Endodermal cell (in vitro differentiated cells): ENCODE data around the gene SRGAP3. TPM values are rescaled to one million over a fixed set of nuclear protein-coding genes. Genes with fewer than 3 reads are reported as not detected.

Experiments
- DNase-seq: peaks from one replicate; pipeline ENCODE4 v3.0.0-alpha.2; 2017
- H3K27ac ChIP-seq: 2 replicates; pipeline ENCODE4 v1.5.1; 2013; ENCODE audit warnings: mild to moderate bottlenecking, low read depth, low read length, moderate library complexity
- H3K27me3 ChIP-seq: 2 replicates; pipeline ENCODE4 v1.6.1; 2013; ENCODE audit warnings: mild to moderate bottlenecking, low read length, moderate library complexity; ENCODE audit not compliant: insufficient read depth, control insufficient read depth, poor library complexity, severe bottlenecking
- H3K36me3 ChIP-seq: 2 replicates; pipeline ENCODE4 v1.7.0; 2013; ENCODE audit warnings: mild to moderate bottlenecking, low read length, moderate library complexity; ENCODE audit not compliant: control insufficient read depth, insufficient read depth
- H3K4me1 ChIP-seq: one replicate; pipeline ENCODE4 v1.7.0; 2013; ENCODE audit warnings: low read length; ENCODE audit not compliant: control insufficient read depth, insufficient read depth
- H3K4me3 ChIP-seq: 2 replicates; pipeline ENCODE4 v1.5.1; 2013; ENCODE audit warnings: mild to moderate bottlenecking, low read length, moderate library complexity
- H3K9ac ChIP-seq: 2 replicates; pipeline ENCODE4 v1.6.1; 2013; ENCODE audit warnings: mild to moderate bottlenecking, low read length, moderate library complexity; ENCODE audit not compliant: poor library complexity, severe bottlenecking; ENCODE audit errors: extremely low read depth
- H3K9me3 ChIP-seq: 2 replicates; pipeline ENCODE4 v1.6.1; 2013; ENCODE audit warnings: mild to moderate bottlenecking, low read length, moderate library complexity; ENCODE audit not compliant: control insufficient read depth
- H3K27ac Mint-ChIP-seq: 2 replicates; pipeline ENCODE4 v1.8.0; 2020; ENCODE audit warnings: mixed read lengths
- H3K27me3 Mint-ChIP-seq: 2 replicates; pipeline ENCODE4 v1.8.0; 2021; ENCODE audit warnings: mild to moderate bottlenecking, mixed read lengths; ENCODE audit not compliant: insufficient read depth
- H3K36me3 Mint-ChIP-seq: 2 replicates; pipeline ENCODE4 v1.8.0; 2020; ENCODE audit warnings: low read depth, mixed read lengths
- H3K4me1 Mint-ChIP-seq: 2 replicates; pipeline ENCODE4 v1.8.0; 2020; ENCODE audit warnings: mixed read lengths
- H3K4me3 Mint-ChIP-seq: 2 replicates; pipeline ENCODE4 v1.8.0; 2020; ENCODE audit warnings: mild to moderate bottlenecking, moderate library complexity, mixed read lengths
- H3K9me3 Mint-ChIP-seq: 2 replicates; pipeline ENCODE4 v1.8.0; 2020; ENCODE audit warnings: mild to moderate bottlenecking, mixed read lengths
- WGBS, 2 experiments: methylation state at CpG; one replicate each; pipeline versions ENCODE4 v1.1.5 to v1.1.7; 2013; ENCODE audit warnings: missing lambda C conversion rate in 2 of 2, mixed read lengths in 1 of 2; ENCODE audit not compliant: insufficient coverage in 1 of 2, insufficient read length in 1 of 2; 5-methylcytosine and 5-hydroxymethylcytosine counted together
- total RNA-seq, 2 donors: library from RNA; stranded (reverse); fragmentation: NEBNext Ultra II Directional in 1 of 2; extraction: Animal tissue kit (Norgen Biotek cat#: 25700) in 1 of 2; gene quantifications; 2 replicates in 1 of 2; 3 replicates in 1 of 2; pipeline ENCODE4 v1.2.1, GENCODE V29; 2021
- TF ChIP-seq, protein P1 (sequence below): fragments of 200-600 bp; sonication (generic); conservative IDR thresholded peaks from 2 replicates; pipeline ENCODE4 v1.5.0; 2021; ENCODE audit warnings: antibody characterized with exemption, mild to moderate bottlenecking

SRGAP3 gene
- total RNA-seq, 2 donors from 2014 or later: 5.0 to 8.1 TPM

GRCh38 chr3:9270704-9271103 is 21.3 kb upstream of the SRGAP3 start:
- Mint-ChIP-seq H3K27ac (no peak overlapping the region), H3K27me3 (peaks cover 7% of the 10 kb centered on the region), H3K4me3 (no peak overlapping the region), H3K36me3 (no peaks in the 10 kb centered on the region), H3K4me1 (no peaks in the 10 kb centered on the region), H3K9me3 (peaks cover 1% of the 10 kb centered on the region)
- TF ChIP-seq, protein P1, sequence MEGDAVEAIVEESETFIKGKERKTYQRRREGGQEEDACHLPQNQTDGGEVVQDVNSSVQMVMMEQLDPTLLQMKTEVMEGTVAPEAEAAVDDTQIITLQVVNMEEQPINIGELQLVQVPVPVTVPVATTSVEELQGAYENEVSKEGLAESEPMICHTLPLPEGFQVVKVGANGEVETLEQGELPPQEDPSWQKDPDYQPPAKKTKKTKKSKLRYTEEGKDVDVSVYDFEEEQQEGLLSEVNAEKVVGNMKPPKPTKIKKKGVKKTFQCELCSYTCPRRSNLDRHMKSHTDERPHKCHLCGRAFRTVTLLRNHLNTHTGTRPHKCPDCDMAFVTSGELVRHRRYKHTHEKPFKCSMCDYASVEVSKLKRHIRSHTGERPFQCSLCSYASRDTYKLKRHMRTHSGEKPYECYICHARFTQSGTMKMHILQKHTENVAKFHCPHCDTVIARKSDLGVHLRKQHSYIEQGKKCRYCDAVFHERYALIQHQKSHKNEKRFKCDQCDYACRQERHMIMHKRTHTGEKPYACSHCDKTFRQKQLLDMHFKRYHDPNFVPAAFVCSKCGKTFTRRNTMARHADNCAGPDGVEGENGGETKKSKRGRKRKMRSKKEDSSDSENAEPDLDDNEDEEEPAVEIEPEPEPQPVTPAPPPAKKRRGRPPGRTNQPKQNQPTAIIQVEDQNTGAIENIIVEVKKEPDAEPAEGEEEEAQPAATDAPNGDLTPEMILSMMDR: no peak
- no peaks in the 10 kb centered on the region for H3K36me3 ChIP-seq
- H3K27ac ChIP-seq: no peak overlapping the region
- DNase-seq: no peak
- WGBS, 2 experiments: 93 to 94% methylated on average over 2 to 4 of the region's 4 CpGs
- H3K4me1 ChIP-seq: no peaks in the 10 kb centered on the region
- H3K4me3 ChIP-seq: no peak overlapping the region
- H3K9ac ChIP-seq: no peak overlapping the region
- H3K27me3 ChIP-seq: no peaks in the 10 kb centered on the region
- peaks cover 5% of the 10 kb centered on the region for H3K9me3 ChIP-seq

DNA sequence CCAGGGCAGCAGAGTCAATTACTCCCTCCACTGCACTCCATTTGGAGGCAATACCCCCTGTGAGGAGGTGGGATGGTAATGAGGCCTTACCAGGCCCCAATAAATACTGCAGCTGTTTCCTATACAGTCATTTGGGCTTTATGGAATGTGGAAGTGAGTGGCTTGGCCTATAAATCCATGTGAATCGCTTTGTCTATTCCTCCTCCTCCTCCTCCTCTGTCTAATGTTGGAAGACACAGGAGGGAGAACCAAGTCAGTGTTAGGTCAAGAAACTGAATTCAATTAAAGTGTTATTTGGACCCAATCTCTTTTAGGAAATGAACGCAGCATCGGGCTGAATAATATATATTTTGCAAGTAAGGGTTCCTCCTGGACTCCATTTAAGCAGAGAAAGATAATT is 17.3 kb upstream of the SRGAP3 start:
- no peaks in the 10 kb centered on the region for H3K27me3 Mint-ChIP-seq
- peaks cover 5% of the 10 kb centered on the region for H3K9me3 Mint-ChIP-seq
- no peaks in the 10 kb centered on the region for H3K36me3 Mint-ChIP-seq
- H3K4me3 ChIP-seq: no peak overlapping the region
- no peaks in the 10 kb centered on the region for H3K4me1 ChIP-seq
- no peak overlapping the region for H3K27ac ChIP-seq
- no peaks in the 10 kb centered on the region for H3K36me3 ChIP-seq
- no peak overlapping the region for H3K9ac ChIP-seq
- TF ChIP-seq, protein P1: no peak
- H3K4me1 Mint-ChIP-seq: no peaks in the 10 kb centered on the region
- no peaks in the 10 kb centered on the region for H3K27me3 ChIP-seq
- DNase-seq: no peak
- H3K4me3 Mint-ChIP-seq: no peak overlapping the region
- no peaks in the 10 kb centered on the region for H3K9me3 ChIP-seq
- WGBS, 2 experiments: 92 to 100% methylated on average over 3 of the region's 3 CpGs
- no peak overlapping the region for H3K27ac Mint-ChIP-seq

DNA sequence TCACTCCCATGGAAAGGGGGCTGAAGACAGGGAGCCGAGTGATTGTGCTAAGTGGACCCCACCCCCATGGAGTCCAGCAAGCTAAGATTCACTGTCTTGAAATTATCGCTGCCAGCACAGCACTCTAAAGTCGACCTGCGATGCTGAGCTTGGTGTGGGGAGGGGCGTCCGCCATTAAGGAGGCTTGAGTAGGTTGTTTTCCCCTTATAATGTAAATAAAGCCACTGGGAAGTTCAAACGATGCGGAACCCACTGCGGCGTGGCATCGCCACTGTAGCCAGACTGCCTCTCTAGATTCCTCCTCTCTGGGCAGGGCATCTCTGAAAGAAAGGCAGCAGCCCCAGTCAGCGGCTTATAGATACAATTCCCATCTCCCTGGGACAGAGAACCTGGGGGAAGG is 10.9 kb upstream of the SRGAP3 start:
- no peak overlapping the region for H3K9ac ChIP-seq
- DNase-seq: no peak
- TF ChIP-seq, protein P1: no peak
- H3K27me3 ChIP-seq: no peaks in the 10 kb centered on the region
- no peak overlapping the region for H3K4me3 Mint-ChIP-seq
- no peaks in the 10 kb centered on the region for H3K36me3 Mint-ChIP-seq
- H3K27ac ChIP-seq: no peak overlapping the region
- no peaks in the 10 kb centered on the region for H3K4me1 Mint-ChIP-seq
- no peak overlapping the region for H3K27ac Mint-ChIP-seq
- H3K36me3 ChIP-seq: no peaks in the 10 kb centered on the region
- H3K4me1 ChIP-seq: no peaks in the 10 kb centered on the region
- peaks cover 16% of the 10 kb centered on the region for H3K9me3 Mint-ChIP-seq
- H3K4me3 ChIP-seq: no peak overlapping the region
- 57 to 74% methylated on average over 11 to 12 of the region's 12 CpGs for WGBS, 2 experiments
- H3K27me3 Mint-ChIP-seq: peaks cover 7% of the 10 kb centered on the region
- H3K9me3 ChIP-seq: no peaks in the 10 kb centered on the region
